ENCODE data around the gene EDA.

DNA sequence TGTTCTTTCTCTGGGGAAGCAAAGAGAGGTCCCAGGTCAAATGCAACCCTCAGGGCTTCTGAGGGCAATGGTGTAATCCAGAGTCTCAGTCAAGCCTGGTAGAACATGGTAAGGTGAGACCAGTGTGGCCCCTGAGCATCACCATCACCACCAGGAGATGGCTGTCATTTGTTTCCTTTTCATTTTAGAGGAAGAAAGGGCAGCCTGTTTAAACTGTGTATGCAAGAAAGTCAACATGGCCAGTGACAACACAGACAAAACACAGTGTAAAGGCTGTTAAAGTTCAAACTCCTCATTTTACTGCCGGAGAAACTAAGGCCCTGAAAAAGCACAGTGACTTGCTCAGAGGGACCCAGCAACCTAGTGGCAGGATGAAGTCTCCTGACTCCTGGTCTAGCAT lies 2.0 kb upstream of the EDA start:
- TF ChIP-seq EP300 (IDR thresholded peaks at IDR 0.05) (no peak), POLR2A (IDR thresholded peaks at IDR 0.05) (no peak), POLR2AphosphoS5 (IDR thresholded peaks at IDR 0.05) (no peak)
- TF ChIP-seq, protein P1, sequence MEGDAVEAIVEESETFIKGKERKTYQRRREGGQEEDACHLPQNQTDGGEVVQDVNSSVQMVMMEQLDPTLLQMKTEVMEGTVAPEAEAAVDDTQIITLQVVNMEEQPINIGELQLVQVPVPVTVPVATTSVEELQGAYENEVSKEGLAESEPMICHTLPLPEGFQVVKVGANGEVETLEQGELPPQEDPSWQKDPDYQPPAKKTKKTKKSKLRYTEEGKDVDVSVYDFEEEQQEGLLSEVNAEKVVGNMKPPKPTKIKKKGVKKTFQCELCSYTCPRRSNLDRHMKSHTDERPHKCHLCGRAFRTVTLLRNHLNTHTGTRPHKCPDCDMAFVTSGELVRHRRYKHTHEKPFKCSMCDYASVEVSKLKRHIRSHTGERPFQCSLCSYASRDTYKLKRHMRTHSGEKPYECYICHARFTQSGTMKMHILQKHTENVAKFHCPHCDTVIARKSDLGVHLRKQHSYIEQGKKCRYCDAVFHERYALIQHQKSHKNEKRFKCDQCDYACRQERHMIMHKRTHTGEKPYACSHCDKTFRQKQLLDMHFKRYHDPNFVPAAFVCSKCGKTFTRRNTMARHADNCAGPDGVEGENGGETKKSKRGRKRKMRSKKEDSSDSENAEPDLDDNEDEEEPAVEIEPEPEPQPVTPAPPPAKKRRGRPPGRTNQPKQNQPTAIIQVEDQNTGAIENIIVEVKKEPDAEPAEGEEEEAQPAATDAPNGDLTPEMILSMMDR (IDR thresholded peaks at IDR 0.05) = no peak
